NK-92 (cell line): Measurements from ENCODE around the gene INSIG1.

Experiments
- DNase-seq: peaks from one replicate; lab custom pipeline; 2025; ENCODE audit not compliant: unreplicated experiment; lab: John Stamatoyannopoulos, UW

INSIG1 gene

DNA sequence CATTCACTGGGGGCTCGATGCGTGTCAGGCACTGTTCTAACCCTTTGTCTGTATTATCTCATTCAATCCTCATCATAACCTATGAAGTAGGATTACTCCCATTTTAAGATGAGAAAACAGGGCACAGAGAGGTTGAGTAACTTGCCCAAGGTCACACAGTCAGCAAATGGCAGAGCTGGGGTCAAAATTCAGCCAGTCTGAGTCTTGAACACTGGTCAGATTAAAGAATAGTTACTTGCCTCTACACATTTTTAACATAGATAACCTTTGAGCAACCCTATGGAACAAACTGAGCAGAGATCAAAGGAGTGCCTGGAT is 27.2 kb downstream of the INSIG1 start:
- DNase-seq = no peak

GRCh38 chr7:155326385-155326784 is 28.7 kb downstream of the INSIG1 start:
- DNase-seq = no peak

- no peak for DNase-seq
Measured at GRCh38 chr7:155327590-155328320, 30.1 kb downstream of the INSIG1 start.

DNA sequence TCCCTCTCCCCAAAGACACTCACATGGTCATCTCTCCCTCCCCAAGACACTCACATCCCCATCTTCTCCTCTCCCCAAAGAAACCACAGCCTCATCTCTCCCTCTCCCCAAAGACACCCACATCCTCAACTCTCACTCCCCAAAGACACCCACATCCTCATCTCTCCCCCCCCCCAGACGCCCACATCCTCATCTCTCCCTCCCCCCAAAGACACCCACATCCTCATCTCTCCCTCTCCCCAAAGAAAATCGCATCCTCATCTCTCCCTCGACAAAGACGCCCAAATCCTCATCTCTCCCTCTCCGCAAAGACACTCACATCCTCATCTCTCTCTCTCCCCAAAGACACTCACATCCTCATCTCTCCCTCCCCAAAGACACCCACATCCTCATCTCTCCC is 31.5 kb downstream of the INSIG1 start:
- no peak for DNase-seq

DNA sequence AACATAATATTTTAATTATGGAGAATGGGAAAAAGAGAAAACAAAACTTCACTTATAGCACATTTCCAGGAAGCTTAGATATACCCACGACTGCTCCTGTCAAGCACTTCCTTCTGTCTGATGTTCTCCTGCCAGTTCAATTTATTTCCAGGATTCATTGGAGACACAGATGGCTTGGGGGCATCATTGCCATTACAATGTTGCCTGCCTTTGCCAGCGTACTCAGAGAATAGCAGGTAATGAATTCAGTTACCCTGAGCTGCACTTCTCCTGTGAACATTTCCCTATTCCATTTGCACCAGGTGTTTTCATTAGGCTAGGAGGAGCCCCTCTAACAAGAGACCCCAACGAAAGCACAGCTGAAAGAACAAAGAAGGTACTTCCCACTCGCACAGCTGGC is 33.7 kb downstream of the INSIG1 start:
- no peak for DNase-seq

DNA sequence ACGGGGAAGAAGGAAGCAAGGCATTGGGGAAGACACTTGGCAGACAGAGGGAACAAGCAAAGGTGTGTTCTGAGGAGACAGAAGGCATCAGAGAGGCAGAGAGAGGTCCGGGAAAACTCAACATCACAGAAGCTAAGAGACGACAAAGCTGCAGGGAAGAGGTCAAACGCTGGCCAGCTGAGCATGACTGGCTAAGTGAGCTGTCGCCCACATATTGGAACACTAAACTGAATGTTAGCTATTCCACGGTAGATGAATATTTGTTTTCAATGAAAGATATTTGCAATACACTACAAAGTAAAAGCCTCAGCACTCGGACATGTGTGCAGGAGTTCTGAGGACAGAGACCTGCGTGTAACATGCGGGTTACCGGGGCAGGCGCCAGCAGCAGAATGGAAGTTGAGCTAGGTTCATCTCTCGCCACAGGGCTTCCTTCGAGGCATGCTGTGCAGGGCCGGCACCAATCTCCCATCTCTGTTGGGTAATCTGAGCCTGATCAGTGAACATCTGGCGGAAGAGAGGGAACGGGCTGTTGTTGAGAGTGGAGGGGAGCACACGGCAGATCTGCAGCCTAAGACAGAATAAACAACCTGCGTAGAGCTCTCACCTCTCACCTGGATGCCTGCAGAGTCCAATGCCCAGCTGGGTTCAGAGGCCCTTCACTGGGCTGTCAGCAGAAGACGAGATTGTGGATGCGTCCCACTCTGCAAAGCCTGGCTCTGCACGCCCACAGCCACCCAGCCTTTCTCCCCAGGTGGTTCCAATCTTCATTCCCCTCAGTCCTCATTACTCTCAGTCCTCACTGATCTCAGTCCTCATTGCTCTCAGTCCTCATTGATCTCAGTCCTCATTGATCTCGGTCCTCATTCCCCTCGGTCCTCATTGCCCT is 35.9 kb downstream of the INSIG1 start:
- DNase-seq = no peak

- no peak for DNase-seq
Measured at GRCh38 chr7:155336812-155337602, 39.3 kb downstream of the INSIG1 start.

- no peak for DNase-seq
Measured at GRCh38 chr7:155337946-155338631, 40.4 kb downstream of the INSIG1 start.

GRCh38 chr7:155338632-155339320 is 41.1 kb downstream of the INSIG1 start:
- no peak for DNase-seq

- no peak for DNase-seq
Measured at GRCh38 chr7:155339474-155339873, 41.8 kb downstream of the INSIG1 start.

GRCh38 chr7:155340071-155340531 is 42.4 kb downstream of the INSIG1 start:
- DNase-seq = no peak

DNA sequence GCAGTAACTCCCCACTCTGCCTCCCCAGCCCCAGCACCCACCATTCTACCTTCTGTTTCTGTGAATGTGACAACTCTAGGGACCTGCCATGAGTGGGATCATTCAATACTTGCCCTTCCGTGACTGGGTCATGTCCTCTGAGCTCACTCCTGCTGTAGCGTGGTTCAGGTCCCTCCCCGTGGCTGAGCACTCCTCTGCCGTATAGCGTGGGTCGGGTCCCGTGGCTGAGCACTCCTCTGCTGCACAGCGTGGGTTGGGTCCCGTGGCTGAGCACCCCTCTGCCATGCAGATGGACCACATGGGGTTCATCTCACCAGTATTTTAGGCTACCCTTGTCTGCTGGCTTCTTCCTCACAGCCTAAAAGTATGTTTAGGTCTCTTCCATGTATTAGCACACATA is 43.0 kb downstream of the INSIG1 start:
- DNase-seq = no peak

- DNase-seq = no peak
Measured at GRCh38 chr7:155341463-155341983, 43.8 kb downstream of the INSIG1 start.

DNA sequence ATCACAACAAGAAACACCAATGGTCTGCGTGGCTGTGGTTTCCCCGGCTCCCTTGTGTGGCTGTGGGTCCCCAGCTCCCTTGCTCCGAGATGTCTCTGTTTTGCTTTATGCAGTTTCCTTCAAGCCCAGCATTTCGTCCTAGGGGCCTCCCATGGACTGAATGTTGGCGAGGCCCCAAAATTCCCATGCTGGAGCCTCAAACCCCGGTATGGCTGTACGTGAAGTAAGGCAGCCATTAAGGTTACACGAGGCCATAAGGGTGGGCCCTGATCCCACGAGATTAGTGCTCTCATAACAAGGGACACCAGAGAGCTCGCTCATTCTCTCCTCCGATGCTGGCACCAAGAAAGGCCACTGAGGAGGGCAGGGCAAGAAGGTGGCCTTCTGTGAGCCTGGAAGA is 44.6 kb downstream of the INSIG1 start:
- no peak for DNase-seq

DNA sequence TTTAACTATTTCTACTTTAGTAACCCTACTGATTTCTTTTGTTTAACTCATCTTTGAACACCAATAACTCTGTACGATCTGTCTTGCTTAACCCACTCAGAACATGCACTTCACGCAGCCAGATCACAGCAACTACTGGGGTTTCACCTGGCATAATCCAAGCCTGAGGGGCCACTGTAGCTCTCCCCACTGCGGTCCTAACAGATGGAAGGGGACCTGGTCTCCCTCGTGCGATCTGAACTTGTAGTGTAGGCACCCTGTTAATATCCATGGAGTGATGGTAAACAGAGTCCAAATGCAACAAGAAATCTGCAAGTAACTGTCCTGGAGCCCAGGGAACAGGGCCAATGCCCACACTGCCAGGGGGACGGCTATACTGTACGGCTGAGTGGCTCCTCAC is 45.5 kb downstream of the INSIG1 start:
- no peak for DNase-seq

GRCh38 chr7:155343661-155344121 is 46.0 kb downstream of the INSIG1 start:
- no peak for DNase-seq

DNA sequence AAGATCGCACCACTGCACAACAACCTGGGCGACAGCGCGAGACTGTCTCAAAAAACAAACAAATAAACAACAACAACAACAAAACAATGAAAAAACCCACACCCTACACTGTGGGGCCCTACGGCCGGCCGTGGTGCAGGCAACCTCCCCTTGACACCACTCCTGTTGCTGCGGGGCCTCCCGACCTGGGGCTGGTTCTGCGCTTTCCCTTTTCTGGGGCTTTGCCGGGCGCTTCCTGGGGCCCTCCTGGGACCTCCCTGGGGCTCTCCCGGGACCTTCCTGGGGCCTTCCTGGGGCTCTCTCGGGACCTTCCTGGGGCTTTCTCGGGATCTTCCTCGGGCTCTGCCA is 46.6 kb downstream of the INSIG1 start:
- DNase-seq = no peak

DNA sequence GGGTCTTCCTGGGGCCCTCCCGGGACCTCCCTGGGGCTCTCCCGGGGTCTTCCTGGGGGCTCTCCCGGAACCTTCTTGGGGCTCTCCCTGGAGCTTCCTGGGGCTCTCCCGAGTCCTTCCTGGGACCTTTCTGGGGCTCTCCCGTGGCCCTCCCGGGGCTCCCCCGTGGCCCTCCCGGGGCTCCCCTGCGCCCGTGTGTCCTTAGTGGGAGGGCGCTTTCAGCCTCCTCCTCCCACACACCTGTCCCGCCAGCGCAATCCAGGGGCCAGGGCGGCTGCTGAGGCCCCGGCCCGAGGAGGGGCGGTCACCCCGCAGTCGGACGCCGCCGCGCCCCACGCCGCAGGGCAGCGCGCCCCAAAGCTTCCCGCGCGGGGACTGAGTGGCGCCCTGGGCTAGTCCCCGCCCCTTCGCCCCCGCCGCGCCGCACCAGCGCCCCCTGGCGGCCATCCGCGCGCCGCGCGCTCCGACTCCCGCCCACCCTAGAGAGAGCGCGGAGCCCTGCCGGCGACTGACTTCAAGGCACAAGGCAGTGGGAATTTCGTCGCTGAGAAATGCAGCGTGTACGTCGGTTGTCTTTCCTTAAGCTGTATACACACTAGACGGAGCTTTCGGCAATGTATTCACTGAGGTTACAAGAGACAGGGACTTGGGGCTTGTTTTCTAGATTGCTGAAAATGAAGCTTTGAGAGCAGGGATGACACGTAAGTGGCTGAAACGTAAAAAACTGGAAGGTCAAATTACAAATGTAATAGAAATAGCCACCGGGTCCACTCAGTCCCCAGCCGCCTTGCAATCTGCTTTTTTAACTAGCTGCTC is 47.1 kb downstream of the INSIG1 start:
- DNase-seq = no peak

- no peak for DNase-seq
Measured at GRCh38 chr7:155345490-155345889, 47.8 kb downstream of the INSIG1 start.
